Measurements from ENCODE around the gene NSMF. TPM values are rescaled to one million over a fixed set of nuclear protein-coding genes. Genes with fewer than 3 reads are reported as not detected.

The NSMF gene
- total and polyA plus RNA-seq, 2 of the 8 experiments (the other 6 are each of a cell fraction or from before 2014, with no cell fraction given): 56.7 to 65.1 TPM

GRCh38 chr9:137408651-137409405 lies 50.3 kb downstream of the NSMF start:
- TF ChIP-seq USF2 (IDR thresholded peaks at IDR 0.05; ENCODE audit: low read length): no peak
- no peak for TF ChIP-seq TAF7 (optimal IDR thresholded peaks at IDR 0.05; ENCODE audit: borderline replicate concordance, low read depth, low read length)
- TF ChIP-seq RAD21 (IDR thresholded peaks at IDR 0.05 in 1 of 2, conservative IDR thresholded peaks at IDR 0.05 in 1 of 2; ENCODE audit: low read depth in 2 of 2, low read length in 2 of 2): no peak
- no peak for TF ChIP-seq SIX5 (IDR thresholded peaks at IDR 0.05; ENCODE audit: low read depth, low read length)
- TF ChIP-seq TBP (IDR thresholded peaks at IDR 0.05; ENCODE audit: low read depth, low read length): no peak
- H3K14ac ChIP-seq (ENCODE audit: insufficient read length): no peak overlapping the region
- H3K23ac ChIP-seq (ENCODE audit: insufficient read length): no peak overlapping the region
- DNase-seq (ENCODE audit: low read depth in 1 of 2, low spot score in 2 of 2) (no peak), FAIRE-seq (no peak)
- no peak overlapping the region for H2BK120ac ChIP-seq (replicated peaks; ENCODE audit: low read depth, low read length)
- H2AFZ ChIP-seq (ENCODE audit: low read length): no peak overlapping the region
- WGBS, 2 experiments (ENCODE audit: extremely low coverage in 1 of 2, insufficient coverage in 1 of 2, insufficient read length in 1 of 2, insufficient replicate concordance in 2 of 2, low coverage in 1 of 2, low lambda C conversion rate in 2 of 2, missing lambda C conversion rate in 1 of 2): 89% methylated on average over 23 of the region's 24 CpGs; no CpG with 5 or more reads in 1 of the 2 experiments
- no peak overlapping the region for H2BK20ac ChIP-seq (ENCODE audit: low read length)
- H3K9me3 ChIP-seq (ENCODE audit: insufficient read depth in 2 of 2, low read depth in 1 of 2, low read length in 1 of 2): no peaks in the 10 kb centered on the region
- no peak overlapping the region for H2BK5ac ChIP-seq (ENCODE audit: low read depth, low read length)
- H4K8ac ChIP-seq (ENCODE audit: extremely low read depth, insufficient read depth, low read length): no peak overlapping the region
- no peak overlapping the region for H3K56ac ChIP-seq (replicated peaks; ENCODE audit: insufficient read length, low read depth, low read length)
- H4K20me1 ChIP-seq (replicated peaks in 1 of 2; ENCODE audit: control insufficient read depth in 1 of 2, insufficient read depth in 2 of 2, low read length in 2 of 2): peaks cover 3 to 4% of the 10 kb centered on the region in 2 experiments
- H4K91ac ChIP-seq (replicated peaks; ENCODE audit: insufficient read length, low read length): no peak overlapping the region
- CTCF ChIA-PET (ENCODE audit: partially characterized antibody): interaction anchor here (0.6 to 2.4 kb wide), 9 partner anchors 14 to 122 kb away, joined by 3 to 12 read pairs (median 5); partner anchors contain the start of genes EXD3, NOXA1 and NRARP
- no peak overlapping the region for H4K5ac ChIP-seq (ENCODE audit: insufficient read length, low read depth, low read length)
- no peak overlapping the region for H3K27ac ChIP-seq (ENCODE audit: low read depth, low read length)
- no peak overlapping the region for H2BK12ac ChIP-seq (ENCODE audit: low read depth, low read length)
- H2AK5ac ChIP-seq (ENCODE audit: low read depth, low read length): no peak overlapping the region
- H3K4me2 ChIP-seq (ENCODE audit: insufficient read depth in 1 of 2, low read depth in 2 of 2, low read length in 2 of 2): no peak overlapping the region
- no peak overlapping the region for H3K9ac ChIP-seq (replicated peaks in 1 of 4; ENCODE audit: extremely low read depth in 1 of 4, low read depth in 3 of 4, low read length in 3 of 4)
- H3K18ac ChIP-seq (ENCODE audit: extremely low read depth, low read length): no peak overlapping the region
- no peaks in the 10 kb centered on the region for H3K79me2 ChIP-seq (ENCODE audit: control insufficient read depth in 1 of 2, insufficient read depth in 2 of 2, low read length in 2 of 2)
- POLR2A ChIA-PET (ENCODE audit: partially characterized antibody): interaction anchor here (0.6 to 1.7 kb wide), 4 partner anchors 20 to 168 kb away, joined by 3 to 5 read pairs (median 4); partner anchors contain the start of gene TUBB4B
- no peak overlapping the region for H2BK15ac ChIP-seq (ENCODE audit: low read length)
- no peaks in the 10 kb centered on the region for H3K36me3 ChIP-seq (ENCODE audit: control insufficient read depth in 2 of 4, insufficient read depth in 4 of 4, low read length in 3 of 4)
- no peak overlapping the region for H3K4me3 ChIP-seq (ENCODE audit: extremely low read depth in 1 of 4, insufficient read depth in 2 of 4, low read depth in 3 of 4, low read length in 4 of 4)
- H3K4ac ChIP-seq (replicated peaks; ENCODE audit: insufficient read length, low read depth, low read length): no peak overlapping the region
- peaks cover 6% of the 10 kb centered on the region; the same call in 1 of the 2 replicates for H3K23me2 ChIP-seq (ENCODE audit: low read depth, low read length)
- H3K4me1 ChIP-seq (replicated peaks in 1 of 4; ENCODE audit: control insufficient read depth in 3 of 4, insufficient read depth in 4 of 4, low read length in 3 of 4): peaks cover 0 to 8% (median 2%) of the 10 kb centered on the region in 4 experiments; a peak in 6 of 7 replicates
- H3K79me1 ChIP-seq (ENCODE audit: low read depth, low read length): peaks cover 6% of the 10 kb centered on the region; the same call in 1 of the 2 replicates
- peaks cover 0 to 3% (median under 1%) of the 10 kb centered on the region in 4 experiments; a peak in 2 of 7 replicates for H3K27me3 ChIP-seq (replicated peaks in 1 of 4; ENCODE audit: control insufficient read depth in 3 of 4, extremely low read depth in 1 of 4, insufficient read depth in 3 of 4, low read length in 3 of 4)

Measured in H1 (cell line).